GM21619 (cell line): ENCODE results near the gene ANKRD28.
A peak's percentile ranks its signal among the peaks of the same experiment; 100 is the strongest.

ENCODE experiments used
- ATAC-seq: cut with Tn5 transposase; IDR thresholded peaks from one replicate; pipeline ENCODE4 v1.9.1; 2021; ENCODE audit not compliant: unreplicated experiment

The ANKRD28 gene

GRCh38 chr3:15804553-15805095, 6.8 kb upstream of the ANKRD28 start:
- ATAC-seq: peak; percentile 45

GRCh38 chr3:15803921-15804320, 6.1 kb upstream of the ANKRD28 start:
- no peak for ATAC-seq

GRCh38 chr3:15801298-15801697, 3.5 kb upstream of the ANKRD28 start:
- no peak for ATAC-seq

- ATAC-seq: no peak
Measured at GRCh38 chr3:15800780-15801179, 3.0 kb upstream of the ANKRD28 start.

- ATAC-seq: no peak
Measured at GRCh38 chr3:15800327-15800726, 2.5 kb upstream of the ANKRD28 start.

- ATAC-seq: no peak
Measured at GRCh38 chr3:15798533-15799245, 910 bp upstream of the ANKRD28 start.

GRCh38 chr3:15796771-15797641, 773 bp downstream of the ANKRD28 start:
- ATAC-seq: peak; percentile 24

GRCh38 chr3:15796331-15796730, 1.4 kb downstream of the ANKRD28 start:
- no peak for ATAC-seq

- peak; percentile 31 for ATAC-seq
Measured at GRCh38 chr3:15795651-15796308, 2.0 kb downstream of the ANKRD28 start.

GRCh38 chr3:15794842-15795650, 2.7 kb downstream of the ANKRD28 start:
- ATAC-seq: no peak

GRCh38 chr3:15794303-15794771, 3.4 kb downstream of the ANKRD28 start:
- peak; percentile 43 for ATAC-seq

- no peak for ATAC-seq
Measured at GRCh38 chr3:15791525-15791924, 6.3 kb downstream of the ANKRD28 start.

GRCh38 chr3:15787941-15788340, 9.8 kb downstream of the ANKRD28 start:
- ATAC-seq: no peak

GRCh38 chr3:15787526-15787925, 10.3 kb downstream of the ANKRD28 start:
- no peak for ATAC-seq

GRCh38 chr3:15783361-15783969, 14.3 kb downstream of the ANKRD28 start:
- no peak for ATAC-seq

GRCh38 chr3:15782429-15782828, 15.3 kb downstream of the ANKRD28 start:
- ATAC-seq: no peak

GRCh38 chr3:15781637-15782402, 16.0 kb downstream of the ANKRD28 start:
- ATAC-seq: no peak

- no peak for ATAC-seq
Measured at GRCh38 chr3:15781131-15781530, 16.6 kb downstream of the ANKRD28 start.

GRCh38 chr3:15779111-15779510, 18.7 kb downstream of the ANKRD28 start:
- ATAC-seq: no peak
